HG03064 (cell line): Measurements from ENCODE around the gene SFXN4.

ENCODE experiments used
- ATAC-seq: cut with Tn5 transposase; IDR thresholded peaks from one replicate; pipeline ENCODE4 v1.9.1; 2021; ENCODE audit warnings: low read depth; ENCODE audit not compliant: unreplicated experiment

Gene SFXN4, protein sequence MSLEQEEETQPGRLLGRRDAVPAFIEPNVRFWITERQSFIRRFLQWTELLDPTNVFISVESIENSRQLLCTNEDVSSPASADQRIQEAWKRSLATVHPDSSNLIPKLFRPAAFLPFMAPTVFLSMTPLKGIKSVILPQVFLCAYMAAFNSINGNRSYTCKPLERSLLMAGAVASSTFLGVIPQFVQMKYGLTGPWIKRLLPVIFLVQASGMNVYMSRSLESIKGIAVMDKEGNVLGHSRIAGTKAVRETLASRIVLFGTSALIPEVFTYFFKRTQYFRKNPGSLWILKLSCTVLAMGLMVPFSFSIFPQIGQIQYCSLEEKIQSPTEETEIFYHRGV

DNA sequence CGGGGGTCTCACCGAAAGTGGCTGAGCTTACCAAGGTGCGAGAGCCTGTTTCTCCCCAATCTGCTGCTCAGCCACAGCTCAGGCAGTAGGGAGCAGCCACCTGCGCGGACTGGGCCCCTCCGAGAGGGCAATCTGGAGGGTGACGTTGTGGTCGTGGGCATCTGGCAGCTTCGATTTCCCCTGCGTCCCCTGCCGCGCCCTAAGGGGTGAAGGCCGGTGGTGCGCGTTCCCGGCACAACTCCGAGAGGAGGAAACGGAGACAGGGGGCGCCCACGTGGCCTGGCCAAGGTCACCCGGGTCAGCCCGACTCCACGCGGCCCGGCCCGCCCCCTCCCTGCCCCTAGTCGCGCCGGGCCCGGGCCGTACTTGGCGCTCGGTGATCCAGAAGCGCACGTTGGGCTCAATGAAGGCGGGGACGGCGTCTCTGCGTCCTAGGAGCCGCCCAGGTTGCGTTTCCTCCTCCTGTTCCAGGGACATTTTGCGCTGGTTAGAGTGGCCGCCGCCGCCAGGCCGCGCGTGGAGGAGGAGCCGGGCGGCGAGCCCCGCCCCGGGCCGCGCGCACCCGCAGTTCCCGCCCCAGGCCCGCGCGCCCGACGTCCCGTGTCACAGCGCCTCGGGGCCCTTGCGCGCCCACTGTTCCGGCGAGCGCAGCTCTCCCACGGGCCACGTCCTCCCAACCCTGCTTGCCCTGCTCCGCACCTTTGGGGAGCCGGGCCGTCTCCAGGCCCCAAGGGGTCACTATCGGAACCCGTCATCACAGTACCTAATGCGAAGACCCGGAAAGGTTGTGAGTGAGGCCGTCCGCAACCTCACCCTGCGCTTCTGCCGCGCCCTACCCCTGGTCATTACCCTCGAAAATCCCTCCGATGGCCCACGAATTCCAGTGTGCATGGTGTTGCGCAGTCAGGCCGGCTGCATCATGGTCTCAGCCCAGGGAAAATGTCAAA, at the start of gene SFXN4:
SFXN4 (minus strand) TSS at position 544 of the 947 bp plus-strand sequence; CDS start at position 477, 67 bp downstream.
- peak; percentile 92 for ATAC-seq

DNA sequence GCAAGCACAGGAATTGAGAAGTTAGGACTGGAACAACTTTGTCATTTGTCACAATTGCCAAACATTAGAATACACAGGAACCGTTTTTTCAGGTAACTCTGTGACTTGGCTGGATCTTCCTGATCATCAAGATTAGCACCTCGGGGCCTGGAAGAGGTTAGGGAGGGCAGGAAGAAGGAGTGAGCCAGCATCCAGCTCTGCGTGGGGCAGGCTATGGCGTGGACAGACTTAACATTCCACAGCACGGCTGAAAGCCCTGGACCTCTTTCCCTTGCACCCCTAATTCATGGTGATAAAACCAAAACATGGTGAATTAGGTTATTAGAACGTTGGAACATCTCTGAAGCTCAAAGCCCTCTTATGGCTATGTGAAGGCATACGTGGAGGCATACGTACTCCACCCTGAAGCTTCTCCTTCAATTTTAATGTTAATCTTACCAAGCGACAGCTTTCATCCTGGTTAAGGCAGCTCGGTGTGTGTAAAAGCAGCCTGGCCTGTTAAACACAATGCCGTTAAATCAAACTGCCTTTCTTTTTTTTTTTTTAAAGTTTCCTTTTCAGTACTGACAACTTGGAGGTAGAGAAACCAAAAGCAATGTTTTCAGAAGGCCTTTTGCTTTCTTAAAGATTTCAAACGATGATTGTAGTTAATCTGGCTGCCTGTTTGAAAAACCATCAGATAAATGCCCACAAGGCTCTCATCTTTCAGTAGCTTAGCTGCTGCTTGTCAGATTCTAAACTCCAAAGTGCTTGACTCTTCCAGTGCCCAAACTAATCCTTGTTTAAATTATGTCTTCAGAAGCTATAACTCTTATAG, 46.3 kb upstream of the SFXN4 start:
- ATAC-seq: no peak

DNA sequence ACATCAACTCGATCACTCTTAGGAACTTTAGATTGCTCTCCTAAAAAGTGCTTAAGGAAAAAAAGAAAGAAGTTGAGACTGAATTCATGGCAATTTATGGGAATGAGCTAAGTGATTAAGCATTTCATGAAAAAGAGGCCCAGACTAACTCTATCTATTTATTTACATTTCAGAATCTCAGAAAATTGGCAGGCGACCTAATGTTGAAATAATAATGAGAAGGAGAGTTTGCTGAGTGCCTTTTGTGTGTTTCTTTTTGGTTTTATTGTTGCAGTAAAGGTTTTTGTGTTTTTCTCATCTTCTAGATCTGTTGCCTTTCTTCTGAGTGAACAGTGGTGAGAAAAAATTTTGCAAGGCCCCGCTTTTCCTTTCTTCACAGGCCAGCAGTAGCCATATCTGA, 45.7 kb upstream of the SFXN4 start:
- no peak for ATAC-seq

DNA sequence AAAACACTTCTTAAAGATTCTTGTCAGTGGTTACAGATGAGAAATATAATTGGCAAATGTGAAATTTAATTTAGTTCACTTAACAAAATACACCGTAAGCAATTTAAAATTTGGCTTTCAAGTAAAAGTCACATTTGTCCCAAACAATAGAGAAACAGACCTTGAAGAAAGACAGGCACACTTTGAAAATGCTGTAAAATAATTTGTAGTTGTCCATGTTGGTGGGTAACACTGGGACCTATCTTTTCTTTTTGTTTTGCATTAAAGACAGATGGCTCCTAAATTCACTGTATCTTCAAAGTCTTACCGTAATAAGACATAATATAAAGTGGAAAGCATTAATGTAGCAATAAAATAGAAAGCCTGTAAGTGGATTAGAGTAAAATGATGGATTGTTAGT, 45.1 kb upstream of the SFXN4 start:
- ATAC-seq: no peak

DNA sequence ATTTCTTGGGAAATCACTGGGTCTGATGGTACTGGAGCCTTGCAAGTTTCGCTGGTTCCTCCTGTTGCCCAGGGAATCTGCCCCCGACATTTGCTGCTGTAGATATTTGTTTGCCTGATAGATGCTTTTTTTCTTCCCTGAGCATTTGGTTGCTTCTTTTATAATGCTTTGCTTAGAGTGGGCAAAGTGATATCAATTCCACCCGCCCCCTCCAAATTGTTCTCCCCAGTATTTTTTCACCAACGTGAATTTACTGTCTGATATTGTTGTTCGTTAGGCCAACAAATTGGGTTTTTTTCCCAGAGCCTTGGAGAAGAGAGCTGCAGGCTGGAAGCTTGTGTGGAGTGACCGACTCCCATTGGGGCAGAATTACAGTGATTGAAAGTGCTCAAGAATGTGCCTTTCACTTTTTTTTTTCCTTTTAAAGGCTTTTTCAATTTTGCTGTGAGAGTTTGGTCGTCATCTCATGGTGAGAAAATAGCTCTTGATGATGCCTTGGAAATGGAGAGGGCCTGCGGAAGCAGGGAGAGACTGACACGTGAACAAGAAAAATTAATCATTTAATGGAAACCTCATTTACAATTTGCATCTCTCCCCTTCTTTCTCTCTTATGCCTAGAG, 44.3 kb upstream of the SFXN4 start:
- ATAC-seq: no peak

DNA sequence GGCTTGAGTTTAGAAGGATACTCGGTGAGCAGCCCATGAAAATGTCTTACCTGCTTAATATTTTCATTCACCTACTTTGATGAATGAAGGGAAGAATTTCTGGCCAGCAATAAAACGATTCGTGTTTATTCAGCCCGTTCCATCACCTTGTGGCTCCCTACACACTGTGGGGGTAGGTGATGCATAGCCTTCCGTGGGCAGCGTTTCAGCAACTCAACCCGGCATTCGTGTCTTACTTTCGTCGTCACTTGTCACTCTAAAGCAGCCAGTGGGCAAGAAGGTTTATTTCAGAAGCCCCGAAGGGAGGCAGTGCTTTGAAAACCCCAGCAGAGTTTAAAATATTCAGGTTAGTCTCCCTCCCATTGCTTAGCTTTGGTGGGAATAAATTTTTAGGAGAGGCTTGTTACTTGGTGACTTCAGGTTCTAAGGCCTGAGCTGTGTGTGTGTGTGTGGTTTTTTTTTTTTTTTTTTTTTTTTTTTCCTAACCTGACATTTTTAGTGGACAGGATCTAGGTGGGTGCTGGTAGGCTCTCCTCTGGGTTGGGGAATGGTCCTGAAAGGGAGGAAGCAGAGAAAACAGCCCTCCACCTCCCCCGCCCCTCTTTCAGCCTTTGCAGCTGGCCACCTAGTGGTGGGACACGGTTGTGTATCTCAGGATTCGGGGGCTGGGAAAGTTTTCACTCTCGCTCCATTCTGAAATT, 43.7 kb upstream of the SFXN4 start:
- no peak for ATAC-seq

DNA sequence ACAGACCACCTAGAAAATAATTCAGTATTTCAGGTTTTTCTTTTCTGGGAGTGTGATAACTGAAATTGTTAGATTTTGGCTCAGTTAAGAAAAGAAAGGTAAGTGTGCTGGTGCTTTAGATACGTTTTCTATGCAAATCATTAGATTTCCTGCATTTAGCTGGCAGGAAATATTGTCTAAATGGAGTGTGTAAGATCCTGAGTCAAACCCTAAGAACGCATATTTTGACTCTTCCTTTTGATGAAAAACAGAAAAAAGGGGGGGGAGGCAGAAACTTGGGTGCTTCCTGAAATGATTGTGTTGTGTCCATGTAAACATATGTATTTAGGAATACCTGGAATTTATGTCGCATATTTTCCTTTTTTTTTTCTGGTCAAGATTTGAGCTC, 43.0 kb upstream of the SFXN4 start:
- ATAC-seq: no peak

DNA sequence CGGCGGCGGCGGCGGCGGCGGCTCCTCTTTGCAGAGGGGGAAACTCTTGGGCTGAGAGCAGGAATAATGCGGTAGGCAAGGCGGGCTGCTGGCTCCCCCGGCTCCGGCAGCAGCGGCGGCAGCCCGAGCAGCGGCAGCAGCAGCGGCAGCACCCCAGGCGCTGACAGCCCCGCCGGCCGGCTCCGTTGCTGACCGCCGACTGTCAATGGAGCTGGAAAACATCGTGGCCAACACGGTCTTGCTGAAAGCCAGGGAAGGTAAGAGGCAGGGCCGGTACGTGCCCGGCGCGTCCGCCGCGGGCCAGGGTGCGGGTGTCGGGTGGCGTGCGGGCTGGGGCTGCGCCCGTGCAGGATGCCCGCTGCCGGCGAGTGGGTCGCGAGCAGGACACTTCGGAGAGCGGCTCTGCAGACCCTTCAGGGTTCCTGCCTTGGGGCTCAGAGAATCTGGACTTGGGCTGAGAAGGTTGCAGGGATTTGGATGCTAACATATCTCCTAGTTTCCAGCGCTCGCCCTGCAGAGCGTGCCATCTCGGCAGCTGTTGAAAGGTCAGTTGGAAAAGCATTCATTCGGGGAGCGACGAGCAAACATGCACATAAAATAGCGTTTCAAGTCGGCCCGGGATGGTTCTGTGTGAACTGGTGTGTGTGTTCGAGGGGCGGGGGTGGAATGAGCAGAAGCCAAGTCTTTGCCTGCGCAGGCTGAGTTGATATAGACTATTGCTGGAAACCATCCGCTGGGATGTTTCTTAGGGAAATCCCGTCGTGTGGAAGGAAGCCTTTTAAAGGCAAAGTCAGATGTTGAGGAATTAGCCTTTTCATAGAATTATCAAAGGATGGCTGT, 42.4 kb upstream of the SFXN4 start:
- ATAC-seq: no peak

DNA sequence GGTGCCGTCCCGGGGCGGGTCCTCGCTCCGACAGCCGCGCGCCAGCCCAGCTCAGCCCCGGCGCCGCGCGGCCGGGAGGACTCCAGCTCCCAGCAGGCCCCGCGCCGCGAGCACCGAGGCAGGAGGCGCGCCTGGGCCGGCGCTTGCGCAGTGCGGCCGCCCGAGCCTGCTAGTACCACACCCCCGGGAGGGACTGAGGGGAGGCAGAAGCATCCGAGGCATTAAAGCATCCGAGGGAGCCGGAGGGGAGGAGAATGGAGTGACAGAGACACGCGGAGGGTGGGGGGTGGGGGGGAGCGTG, 41.8 kb upstream of the SFXN4 start, which contains the start of gene GRK5:
GRK5 (plus strand) TSS at position 206 of the 301 bp plus-strand sequence. CDS start 347 bp downstream, outside the sequence.
- ATAC-seq: peak; percentile 70

DNA sequence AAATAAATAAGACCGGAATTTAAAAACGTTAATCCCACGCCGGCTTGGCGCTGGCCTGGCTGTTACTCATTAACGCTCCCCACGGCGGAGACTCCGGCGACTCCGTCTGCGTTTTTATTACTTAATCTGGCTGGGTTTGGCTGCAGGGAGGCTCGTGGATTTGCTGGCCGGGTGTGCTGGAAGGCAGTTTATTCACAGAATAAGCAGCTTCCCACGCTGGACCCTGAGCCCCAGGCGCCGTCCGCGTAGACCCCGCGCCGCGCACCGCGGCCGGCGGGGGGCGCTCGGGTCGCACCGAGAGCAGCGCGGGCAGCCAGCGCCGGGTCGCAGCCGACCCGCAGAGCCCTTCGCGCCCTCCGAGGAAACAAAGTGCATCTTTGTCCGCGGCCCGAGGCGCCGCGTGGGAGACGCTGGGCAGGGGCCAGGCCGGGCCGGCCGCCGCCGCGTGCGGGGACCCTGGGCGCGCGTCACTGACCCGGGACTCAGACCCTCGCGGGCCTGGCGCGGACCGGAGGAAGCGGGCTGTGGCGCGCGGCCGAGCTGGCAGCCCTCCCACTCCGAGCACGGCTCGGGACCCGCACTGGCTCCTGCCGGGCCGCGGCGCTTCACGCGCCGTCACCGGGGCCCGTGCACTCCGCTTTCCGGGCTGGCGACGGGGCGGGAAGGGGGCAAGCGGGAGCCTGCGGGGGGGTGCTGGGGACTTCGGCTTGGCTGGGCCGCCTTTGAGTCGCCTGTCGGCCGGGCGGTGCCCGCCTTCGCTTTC, 41.3 kb upstream of the SFXN4 start:
- ATAC-seq: peak; percentile 56

DNA sequence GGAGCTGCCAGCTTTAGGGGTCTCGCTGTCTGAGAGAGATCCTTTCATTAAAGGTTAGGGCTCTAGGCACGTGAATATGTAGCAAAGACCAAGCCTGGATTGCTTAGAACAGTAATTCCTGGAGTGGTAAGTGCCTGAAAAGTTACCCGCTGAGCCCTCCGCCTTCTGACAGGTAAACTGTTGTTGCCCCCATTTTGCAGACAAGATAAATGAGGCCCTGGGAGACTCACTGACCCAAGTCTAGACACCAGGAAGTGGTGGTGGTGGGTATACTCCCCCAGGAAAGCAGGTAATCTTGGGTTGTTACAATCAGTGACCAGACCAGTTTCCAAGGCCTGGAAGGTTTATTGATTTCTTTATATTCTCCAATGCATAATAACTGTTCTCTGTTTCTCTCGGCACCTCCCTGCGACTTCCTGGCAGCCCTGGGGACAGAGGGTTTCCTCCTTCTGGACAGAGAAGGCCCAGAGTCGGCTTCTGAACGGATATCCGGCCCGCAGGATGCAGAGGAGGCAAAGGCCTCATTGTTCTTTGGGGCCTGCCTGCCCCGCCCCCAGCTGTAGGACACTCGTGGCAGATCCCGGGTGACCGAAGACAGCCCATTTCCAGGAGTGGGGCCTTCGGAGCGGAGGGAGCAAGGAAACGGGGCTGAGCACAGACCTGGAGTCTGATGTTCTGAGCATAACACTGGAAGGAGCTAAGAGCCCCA, 40.5 kb upstream of the SFXN4 start:
- peak; percentile 10 for ATAC-seq

DNA sequence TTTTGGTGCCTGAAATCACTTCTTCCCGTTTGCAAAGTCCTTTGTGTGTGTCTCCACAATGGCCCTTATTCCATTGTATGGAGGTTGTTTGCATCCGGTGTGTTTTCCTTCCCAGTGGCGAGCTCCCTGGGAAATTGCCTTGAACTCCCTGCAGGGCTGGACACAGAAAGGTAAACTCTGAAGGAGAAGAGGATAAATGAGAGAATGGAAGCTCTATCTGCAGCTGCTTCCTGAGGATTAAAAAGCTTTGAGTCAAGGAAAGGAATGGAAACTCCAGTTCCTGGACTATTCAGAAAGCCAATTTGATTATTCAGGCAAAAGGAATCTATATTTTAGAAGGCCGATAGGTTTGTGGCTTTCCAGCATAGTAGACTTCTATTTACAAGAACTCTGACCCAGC, 37.5 kb upstream of the SFXN4 start:
- no peak for ATAC-seq

DNA sequence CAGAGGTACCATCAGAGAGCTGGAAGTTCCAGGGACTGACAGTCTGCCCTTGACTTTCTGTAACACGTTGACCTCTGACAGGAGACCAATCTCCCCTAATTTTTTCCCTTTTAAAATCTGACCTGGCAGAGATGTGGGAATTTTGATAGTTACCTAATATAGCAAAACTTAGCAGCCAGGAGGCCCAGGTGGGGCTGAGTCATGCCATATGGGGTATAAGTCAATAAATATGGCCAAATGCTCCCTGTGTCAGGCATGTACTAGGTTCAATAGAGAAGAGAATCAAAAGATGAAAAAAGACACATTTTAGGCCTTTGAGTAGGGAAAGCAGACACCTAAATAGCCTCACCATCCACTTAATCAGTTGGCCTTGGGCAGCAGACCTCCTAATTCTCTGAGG, 35.7 kb upstream of the SFXN4 start:
- ATAC-seq: no peak

DNA sequence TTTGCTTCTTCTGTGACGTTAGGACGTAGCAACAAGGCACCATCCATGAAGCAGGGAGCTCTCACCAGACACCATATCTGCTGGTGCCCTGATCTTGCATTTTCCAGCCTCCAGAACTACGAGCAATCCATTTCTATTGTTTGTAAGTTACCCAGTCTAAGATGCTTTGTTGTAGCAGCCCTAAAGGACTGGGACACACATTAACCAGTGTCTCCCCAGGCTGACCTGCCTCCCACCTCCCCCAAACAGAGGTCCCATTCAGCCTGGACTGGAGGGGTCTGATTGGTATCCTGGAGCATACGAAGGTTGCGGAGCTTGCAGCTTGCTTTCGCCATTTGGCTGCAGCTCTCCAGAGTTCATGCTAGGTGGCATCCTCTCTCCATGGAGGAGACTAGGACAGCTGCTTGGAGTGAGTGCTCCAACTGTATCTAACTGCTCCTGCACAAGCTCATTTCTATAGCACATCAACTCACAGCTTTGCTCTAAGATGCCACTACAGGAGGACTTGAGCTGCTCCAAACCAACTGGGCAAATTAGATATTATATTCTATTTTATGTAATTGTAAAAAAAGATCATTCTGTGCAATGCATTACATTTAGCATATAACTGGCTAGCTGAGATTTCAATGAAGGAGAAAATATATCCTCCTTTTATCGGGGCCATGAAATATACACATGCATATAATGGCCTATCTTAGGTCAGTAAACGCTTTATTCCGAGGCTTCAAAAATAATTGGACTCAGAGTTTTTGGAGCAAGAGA, 33.9 kb upstream of the SFXN4 start:
- no peak for ATAC-seq

DNA sequence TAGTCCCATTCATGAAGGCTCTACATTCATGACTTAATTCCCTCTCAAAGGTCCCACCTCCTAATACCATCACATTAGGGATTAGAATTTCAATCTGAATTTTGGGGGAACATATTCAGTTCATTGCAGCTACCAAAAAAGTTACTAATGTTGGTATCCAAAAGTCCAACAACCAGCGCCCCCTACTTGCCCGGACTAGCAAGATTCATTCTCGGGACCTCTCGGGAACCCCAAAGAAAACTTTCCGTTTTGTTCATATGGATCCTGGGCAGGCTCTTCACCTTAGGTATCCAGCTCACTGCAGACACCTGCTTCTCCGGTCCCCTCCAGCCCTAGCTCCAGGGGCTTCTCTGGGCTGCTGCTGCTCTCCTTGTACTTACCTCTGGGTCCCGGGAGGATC, 32.9 kb upstream of the SFXN4 start:
- no peak for ATAC-seq

DNA sequence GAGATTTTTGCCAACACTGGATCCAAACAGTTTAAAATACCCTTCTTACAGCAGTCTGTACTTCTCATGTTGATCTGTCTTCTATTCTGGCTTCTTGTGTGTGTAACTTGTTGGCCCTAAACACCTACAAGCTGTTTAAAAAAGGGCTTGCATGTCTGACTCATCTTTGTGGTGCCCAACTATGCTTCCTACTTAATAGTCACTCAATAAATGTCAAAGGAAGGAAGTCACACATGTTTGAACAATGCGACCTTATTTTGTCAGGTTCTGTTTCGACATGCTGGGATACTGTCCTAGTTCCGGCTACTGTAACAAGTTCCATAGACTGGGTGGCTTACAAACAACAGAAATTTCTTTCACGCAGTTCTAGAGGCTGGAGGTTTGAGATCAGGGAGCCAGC, 32.4 kb upstream of the SFXN4 start:
- no peak for ATAC-seq

DNA sequence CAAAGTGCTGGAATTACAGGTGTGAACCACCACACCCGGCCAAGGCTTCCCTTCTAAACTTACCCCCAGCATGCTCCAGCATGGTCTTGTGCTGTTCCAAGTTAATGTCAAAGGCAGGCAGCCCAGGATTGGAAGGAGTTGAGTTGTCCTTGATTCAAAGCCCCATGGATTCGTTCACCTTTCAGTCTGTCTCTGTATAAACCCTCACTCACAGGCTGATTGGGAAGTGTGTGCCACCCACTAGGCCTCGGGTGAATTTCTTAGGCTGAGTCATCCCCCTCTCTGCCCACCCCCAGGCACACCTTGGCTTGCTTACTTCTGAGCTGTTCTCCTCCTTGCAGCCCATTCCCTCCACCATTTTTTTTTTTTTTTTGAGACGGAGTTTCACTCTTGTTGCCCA, 26.4 kb upstream of the SFXN4 start:
- ATAC-seq: no peak
